Fibroblast of pulmonary artery (primary cell): Measurements from ENCODE around the gene STIM1.

Source experiments
- DNase-seq: peaks from one replicate; pipeline ENCODE4 v3.0.0-alpha.2; 2010; ENCODE audit warnings: low read depth
- H3K4me3 ChIP-seq: replicated peaks from 2 replicates; pipeline ENCODE4 v1.5.1; 2011; ENCODE audit warnings: low read depth, mild to moderate bottlenecking, control low read depth, low read length, moderate library complexity
- TF ChIP-seq, protein P1 (sequence below): IDR thresholded peaks from 2 replicates; pipeline ENCODE4 v1.5.1; 2011; ENCODE audit warnings: mild to moderate bottlenecking, control low read depth, low read length, inconsistent platforms; ENCODE audit errors: missing control alignments

The STIM1 gene

DNA sequence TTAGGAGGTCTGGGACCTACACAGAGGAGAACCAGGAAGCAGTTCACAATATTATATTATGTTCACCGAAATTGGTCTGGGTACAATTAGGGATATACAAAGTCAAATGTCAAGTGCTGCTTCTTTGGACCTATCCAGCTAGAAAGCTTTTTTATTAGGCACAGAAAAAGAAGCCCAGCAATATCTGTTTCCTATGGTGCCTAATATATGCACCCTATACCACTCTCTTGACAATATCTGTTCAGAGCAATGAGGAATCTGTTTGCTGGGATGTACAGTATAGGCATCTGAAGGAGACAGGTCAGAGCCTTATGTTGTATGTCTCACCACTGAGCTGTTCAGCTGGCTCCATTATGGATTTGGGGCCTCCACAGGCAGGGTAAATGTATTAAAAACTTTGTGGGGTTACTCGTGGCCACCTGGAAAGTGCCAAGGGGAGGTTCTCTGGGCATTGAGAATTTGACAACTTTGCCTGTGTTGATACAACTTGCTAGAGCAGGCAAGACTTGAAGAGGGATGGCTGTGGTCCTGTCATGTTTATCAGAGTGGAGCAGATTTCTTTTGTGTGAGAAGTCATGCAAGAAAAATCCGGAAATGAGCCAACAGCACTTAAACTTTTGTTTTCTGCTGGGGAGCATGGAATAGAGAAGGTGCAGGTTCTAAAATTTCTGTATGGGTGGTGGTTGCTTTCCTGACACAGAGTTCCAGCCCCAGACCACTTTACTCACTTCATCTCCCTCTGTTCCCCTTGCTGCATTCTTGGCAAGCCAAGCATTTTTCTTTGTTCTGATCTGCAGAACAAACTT, 10.1 kb downstream of the STIM1 start:
- peak; percentile 83 for DNase-seq
- H3K4me3 ChIP-seq = no peak overlapping the region
- TF ChIP-seq, protein P1, sequence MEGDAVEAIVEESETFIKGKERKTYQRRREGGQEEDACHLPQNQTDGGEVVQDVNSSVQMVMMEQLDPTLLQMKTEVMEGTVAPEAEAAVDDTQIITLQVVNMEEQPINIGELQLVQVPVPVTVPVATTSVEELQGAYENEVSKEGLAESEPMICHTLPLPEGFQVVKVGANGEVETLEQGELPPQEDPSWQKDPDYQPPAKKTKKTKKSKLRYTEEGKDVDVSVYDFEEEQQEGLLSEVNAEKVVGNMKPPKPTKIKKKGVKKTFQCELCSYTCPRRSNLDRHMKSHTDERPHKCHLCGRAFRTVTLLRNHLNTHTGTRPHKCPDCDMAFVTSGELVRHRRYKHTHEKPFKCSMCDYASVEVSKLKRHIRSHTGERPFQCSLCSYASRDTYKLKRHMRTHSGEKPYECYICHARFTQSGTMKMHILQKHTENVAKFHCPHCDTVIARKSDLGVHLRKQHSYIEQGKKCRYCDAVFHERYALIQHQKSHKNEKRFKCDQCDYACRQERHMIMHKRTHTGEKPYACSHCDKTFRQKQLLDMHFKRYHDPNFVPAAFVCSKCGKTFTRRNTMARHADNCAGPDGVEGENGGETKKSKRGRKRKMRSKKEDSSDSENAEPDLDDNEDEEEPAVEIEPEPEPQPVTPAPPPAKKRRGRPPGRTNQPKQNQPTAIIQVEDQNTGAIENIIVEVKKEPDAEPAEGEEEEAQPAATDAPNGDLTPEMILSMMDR = no peak

DNA sequence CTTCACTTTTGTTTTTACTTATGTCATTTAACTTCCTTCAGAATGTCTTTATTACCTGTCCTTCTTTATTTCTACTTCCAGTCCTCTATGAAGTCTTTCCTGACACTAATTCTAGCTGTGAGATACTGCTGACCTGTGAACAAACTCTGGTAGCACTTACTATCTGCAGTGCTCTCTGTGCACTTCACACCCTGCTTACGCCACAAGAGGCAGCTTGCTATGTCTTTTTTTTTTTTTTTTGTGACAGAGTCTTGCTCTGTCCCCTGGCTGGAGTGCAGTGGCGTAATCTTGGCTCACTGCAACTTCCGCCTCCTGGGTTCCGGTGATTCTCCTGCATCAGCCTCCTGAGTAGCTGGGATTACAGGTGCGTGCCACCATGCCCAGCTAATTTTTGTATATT, 10.7 kb downstream of the STIM1 start:
- no peak overlapping the region for H3K4me3 ChIP-seq
- peak; percentile 27 for DNase-seq
- TF ChIP-seq, protein P1 = no peak

DNA sequence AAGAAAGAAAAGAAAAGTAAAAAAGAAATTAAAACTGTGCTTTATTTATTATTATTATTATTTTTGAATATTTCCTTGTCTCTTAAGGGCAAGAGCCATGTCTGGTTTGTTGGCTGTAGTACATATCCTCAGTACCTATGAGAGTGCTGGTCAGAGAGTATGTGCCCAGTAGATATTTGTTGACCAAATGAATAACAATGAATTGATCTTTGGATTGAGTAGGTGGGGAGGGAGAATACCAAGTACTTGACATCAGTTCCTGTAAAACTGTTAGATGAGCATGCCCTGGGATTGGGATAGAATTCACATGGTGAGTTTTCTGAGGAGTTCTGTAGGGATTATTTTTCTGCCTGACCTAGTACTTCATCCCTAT, 11.4 kb downstream of the STIM1 start:
- TF ChIP-seq, protein P1 = no peak
- no peak for DNase-seq
- no peak overlapping the region for H3K4me3 ChIP-seq

DNA sequence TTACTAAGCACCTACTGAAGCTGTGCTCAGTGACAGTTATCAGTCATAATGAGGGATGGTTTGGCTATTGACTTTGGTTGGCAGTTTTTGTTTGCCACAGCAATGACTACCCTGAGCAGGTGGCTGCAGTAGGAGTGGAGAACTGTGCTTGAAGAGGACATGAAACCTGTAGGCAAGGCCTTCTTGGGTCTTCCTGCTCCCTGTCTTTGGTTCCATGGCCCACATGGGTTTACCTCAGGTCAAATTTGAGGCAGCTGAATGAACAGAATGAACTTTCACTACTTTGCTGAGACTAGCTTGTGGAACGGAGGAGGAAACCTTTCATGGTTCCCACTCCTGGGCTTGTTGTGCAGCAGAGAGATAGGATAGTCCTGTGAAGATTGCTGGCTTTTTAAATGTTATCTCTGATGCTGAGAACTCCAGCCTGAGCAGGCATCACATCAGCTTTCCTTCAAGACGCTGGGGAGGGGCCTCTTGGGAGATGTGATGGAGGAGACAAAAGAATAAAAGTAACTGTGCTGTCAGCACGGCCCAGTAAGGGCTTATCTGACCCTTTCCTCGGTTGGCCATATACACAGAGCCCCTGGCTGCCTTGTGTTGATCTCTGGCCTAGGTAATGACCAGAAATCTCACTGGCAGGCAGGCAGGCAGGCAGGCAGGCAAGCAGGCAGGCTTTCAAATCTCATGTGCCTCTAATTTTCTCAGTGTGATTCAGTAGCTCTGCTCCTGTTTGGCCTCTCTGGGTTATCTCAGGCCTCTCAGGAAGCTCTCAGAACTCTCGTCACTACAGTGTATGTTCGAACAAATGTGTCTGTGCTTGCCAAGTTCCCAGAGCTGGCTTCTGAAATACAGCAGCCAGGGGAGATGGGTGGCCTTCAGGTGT, 12.0 kb downstream of the STIM1 start:
- TF ChIP-seq, protein P1 = no peak
- no peak overlapping the region for H3K4me3 ChIP-seq

DNA sequence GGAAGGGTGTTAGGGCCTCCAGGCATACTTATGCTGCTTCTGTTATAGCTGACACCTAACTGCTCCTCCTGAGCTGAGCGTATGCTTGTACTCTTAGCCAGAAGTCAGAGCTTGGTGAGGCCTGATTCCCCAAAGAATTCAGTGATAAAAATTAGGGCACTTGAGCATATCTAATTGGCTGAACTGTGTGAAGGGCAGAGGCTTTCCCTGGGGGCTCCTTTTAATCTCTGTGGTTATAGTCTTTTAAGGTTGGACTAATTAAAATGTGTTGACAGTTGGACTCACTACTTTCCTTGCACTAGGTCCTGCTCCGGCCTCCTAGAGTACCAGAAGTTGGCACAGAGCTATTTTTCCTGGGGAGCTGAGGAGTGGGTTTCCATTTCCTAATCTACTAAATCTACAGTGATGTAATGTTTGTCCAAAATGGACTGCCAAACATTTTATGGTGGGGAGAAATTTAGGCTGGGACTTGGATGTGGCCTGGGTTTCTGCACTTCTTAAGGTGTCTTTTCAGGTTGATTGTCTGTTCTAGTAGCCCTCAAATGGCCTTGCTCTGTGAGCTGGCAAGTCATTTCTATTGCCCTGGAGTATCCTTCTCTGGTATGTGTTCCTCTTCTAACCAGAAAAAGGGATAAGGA, 18.4 kb downstream of the STIM1 start:
- DNase-seq = no peak
- H3K4me3 ChIP-seq = no peak overlapping the region
- TF ChIP-seq, protein P1 = no peak

More for the DNA sequence above, 12.0 kb downstream of the STIM1 start:
- peak; percentile 80 for DNase-seq

DNA sequence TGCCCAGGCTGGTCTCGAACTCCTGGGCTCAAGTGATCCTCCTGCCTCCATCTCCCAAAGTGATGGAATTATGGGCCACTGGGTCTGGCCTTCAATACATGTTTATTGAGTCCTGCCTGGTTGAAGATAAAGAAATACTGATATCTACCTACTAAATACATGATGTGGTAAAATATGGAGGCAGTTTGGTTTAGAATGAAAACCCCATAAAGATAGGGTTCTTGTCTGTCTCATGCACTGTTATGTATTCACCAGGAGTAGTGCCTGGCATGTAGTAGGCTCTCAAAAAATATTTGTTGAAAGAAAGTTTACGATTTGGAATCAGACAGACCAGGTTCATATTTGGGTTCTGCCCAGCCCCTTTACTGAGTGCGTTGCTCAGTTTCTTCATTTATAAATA, 21.1 kb downstream of the STIM1 start:
- TF ChIP-seq, protein P1 = no peak
- H3K4me3 ChIP-seq = no peak overlapping the region
- no peak for DNase-seq
